T47D (cell line): Measurements from ENCODE around the gene TMEM207.
A peak's percentile ranks its signal among the peaks of the same experiment; 100 is the strongest.

Experiments
- DNase-seq, 2 experiments: peaks; one replicate each; pipeline versions ENCODE4 v3.0.0 to v3.0.0-alpha.2; 2011 to 2012; ENCODE audit warnings: low read depth in 1 of 2, low spot score in 1 of 2
- JUND ChIP-seq: IDR thresholded peaks from 2 replicates; pipeline ENCODE4 v1.6.1; 2012; ENCODE audit warnings: low read depth
- in situ Hi-C: cut with HindIII; loops from 2 replicates; pipeline ENCODE4 v1.10.0; 2016; ENCODE audit warnings: low sequenced_read_pairs, low pct_unique_long_range_greater_than_20kb

Gene TMEM207

GRCh38 chr3:190436331-190436730, 13.4 kb downstream of the TMEM207 start:
- in situ Hi-C loops = no loop called here
- TF ChIP-seq JUND = no peak
- DNase-seq = no peak

GRCh38 chr3:190435618-190436017, 14.1 kb downstream of the TMEM207 start:
- in situ Hi-C loops = no loop called here
- no peak for DNase-seq
- no peak for TF ChIP-seq JUND

GRCh38 chr3:190433626-190434025, 16.1 kb downstream of the TMEM207 start:
- in situ Hi-C loops = no loop called here
- TF ChIP-seq JUND = no peak
- DNase-seq = no peak

GRCh38 chr3:190432216-190432615, 17.5 kb downstream of the TMEM207 start:
- no peak for DNase-seq
- no peak for TF ChIP-seq JUND
- in situ Hi-C loops = no loop called here

- in situ Hi-C loops = no loop called here
- TF ChIP-seq JUND = no peak
- DNase-seq = no peak
Observed at GRCh38 chr3:190430906-190431305, 18.8 kb downstream of the TMEM207 start.

GRCh38 chr3:190429681-190430080, 20.0 kb downstream of the TMEM207 start:
- DNase-seq = no peak
- in situ Hi-C loops = no loop called here
- no peak for TF ChIP-seq JUND

GRCh38 chr3:190426806-190427507, 22.7 kb downstream of the TMEM207 start:
- TF ChIP-seq JUND = no peak
- DNase-seq = no peak
- in situ Hi-C loops = no loop called here

- no peak for DNase-seq
- TF ChIP-seq JUND = no peak
- in situ Hi-C loops = no loop called here
Observed at GRCh38 chr3:190425833-190426232, 23.9 kb downstream of the TMEM207 start.

GRCh38 chr3:190424478-190425439, 24.9 kb downstream of the TMEM207 start:
- no peak for TF ChIP-seq JUND
- DNase-seq = peak; percentile 38 to 86
- in situ Hi-C loops = no loop called here

- no peak for TF ChIP-seq JUND
Observed at GRCh38 chr3:190424108-190424477, 25.6 kb downstream of the TMEM207 start.

GRCh38 chr3:190414297-190414696, 35.4 kb downstream of the TMEM207 start:
- DNase-seq = no peak
- in situ Hi-C loops = no loop called here
- no peak for TF ChIP-seq JUND

More at GRCh38 chr3:190424108-190424477, 25.6 kb downstream of the TMEM207 start:
- in situ Hi-C loops = no loop called here
- no peak for DNase-seq

- TF ChIP-seq JUND = no peak
- DNase-seq = peak in 1 of 2 experiments; percentile 45
- in situ Hi-C loops = no loop called here
Observed at GRCh38 chr3:190404715-190405114, 45.0 kb downstream of the TMEM207 start.

GRCh38 chr3:190401963-190402362, 47.7 kb downstream of the TMEM207 start:
- DNase-seq = no peak
- in situ Hi-C loops = no loop called here
- no peak for TF ChIP-seq JUND
